HG03196 (cell line): ENCODE data around the gene BTBD2.

Experiments
- ATAC-seq: cut with Tn5 transposase; IDR thresholded peaks from one replicate; pipeline ENCODE4 v1.9.1; 2021; ENCODE audit not compliant: unreplicated experiment

BTBD2 gene

GRCh38 chr19:1987197-1988187, 28.0 kb downstream of the BTBD2 start:
- ATAC-seq = no peak

GRCh38 chr19:1986357-1987162, 29.0 kb downstream of the BTBD2 start:
- no peak for ATAC-seq

- no peak for ATAC-seq
These were observed 29.7 kb downstream of the BTBD2 start for GRCh38 chr19:1985588-1986356.

- no peak for ATAC-seq
These were observed 31.2 kb downstream of the BTBD2 start for GRCh38 chr19:1984357-1984756.

GRCh38 chr19:1981253-1981652, 34.3 kb downstream of the BTBD2 start:
- no peak for ATAC-seq

GRCh38 chr19:1980809-1981181, 34.7 kb downstream of the BTBD2 start:
- ATAC-seq = no peak

- no peak for ATAC-seq
These were observed 35.3 kb downstream of the BTBD2 start for GRCh38 chr19:1980091-1980808.

GRCh38 chr19:1979642-1980041, 35.9 kb downstream of the BTBD2 start:
- ATAC-seq = no peak

- no peak for ATAC-seq
These were observed 36.5 kb downstream of the BTBD2 start for GRCh38 chr19:1979017-1979416.

GRCh38 chr19:1978346-1978894, 37.1 kb downstream of the BTBD2 start:
- ATAC-seq = no peak

GRCh38 chr19:1977120-1977519, 38.4 kb downstream of the BTBD2 start:
- ATAC-seq = no peak

- no peak for ATAC-seq
These were observed 40.4 kb downstream of the BTBD2 start for GRCh38 chr19:1975162-1975480.

- no peak for ATAC-seq
These were observed 40.9 kb downstream of the BTBD2 start for GRCh38 chr19:1974381-1975161.

- ATAC-seq = no peak
These were observed 44.6 kb downstream of the BTBD2 start for GRCh38 chr19:1970806-1971502.

- no peak for ATAC-seq
These were observed 45.3 kb downstream of the BTBD2 start for GRCh38 chr19:1970003-1970805.

GRCh38 chr19:1969176-1970002, 46.1 kb downstream of the BTBD2 start:
- ATAC-seq = no peak
